GM12872 (cell line): ENCODE data around the gene SLC2A13.

Experiments
- CTCF ChIP-seq: IDR thresholded peaks from 3 replicates; pipeline ENCODE4 v1.5.1; 2011; ENCODE audit warnings: low read depth, mild to moderate bottlenecking, low read length, moderate library complexity; ENCODE audit not compliant: insufficient read depth

SLC2A13 gene

DNA sequence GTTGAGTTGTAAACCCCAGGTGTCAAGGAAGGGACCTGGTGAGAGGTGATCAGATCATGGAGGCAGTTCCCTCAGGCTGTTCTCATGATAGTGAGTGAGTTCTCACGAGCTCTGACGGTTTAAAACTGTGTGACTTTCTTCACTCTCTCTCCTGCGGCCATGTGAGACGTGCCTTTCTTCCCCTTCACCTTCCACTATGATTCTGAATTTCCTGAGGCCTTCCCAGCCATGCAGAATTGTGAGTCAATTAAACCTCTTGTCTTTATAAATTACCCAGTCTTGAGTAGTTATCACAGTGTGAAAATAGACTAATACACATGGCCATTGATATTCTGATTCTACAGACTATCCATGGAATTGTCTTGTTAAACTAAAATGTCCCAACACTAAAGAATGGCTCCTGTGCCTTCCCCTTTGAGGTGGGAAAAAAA is 85.6 kb downstream of the SLC2A13 start:
- no peak for TF ChIP-seq CTCF

DNA sequence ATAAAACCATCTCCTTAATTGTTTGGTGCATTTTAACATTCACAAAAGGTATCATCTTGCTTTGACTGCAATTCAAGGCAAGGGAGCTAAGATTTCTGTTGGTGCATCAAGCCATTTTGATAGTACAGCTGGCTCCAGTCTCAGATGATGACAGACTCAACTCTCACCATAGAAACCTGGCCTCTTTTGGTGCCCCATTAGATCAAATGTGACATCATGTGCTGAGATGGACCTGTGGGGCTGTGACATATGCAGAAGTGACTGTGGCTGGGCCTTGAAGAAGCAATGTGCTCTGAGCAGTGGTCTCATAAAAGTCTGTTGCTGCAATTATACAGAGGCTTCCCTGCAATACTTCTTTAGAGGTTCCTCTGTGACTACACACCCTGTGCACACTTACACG is 88.4 kb downstream of the SLC2A13 start:
- no peak for TF ChIP-seq CTCF

GRCh38 chr12:40016980-40017379 is 88.9 kb downstream of the SLC2A13 start:
- no peak for TF ChIP-seq CTCF

- no peak for TF ChIP-seq CTCF
Measured at GRCh38 chr12:40015881-40016280, 90.0 kb downstream of the SLC2A13 start.

- no peak for TF ChIP-seq CTCF
Measured at GRCh38 chr12:40015345-40015744, 90.5 kb downstream of the SLC2A13 start.

DNA sequence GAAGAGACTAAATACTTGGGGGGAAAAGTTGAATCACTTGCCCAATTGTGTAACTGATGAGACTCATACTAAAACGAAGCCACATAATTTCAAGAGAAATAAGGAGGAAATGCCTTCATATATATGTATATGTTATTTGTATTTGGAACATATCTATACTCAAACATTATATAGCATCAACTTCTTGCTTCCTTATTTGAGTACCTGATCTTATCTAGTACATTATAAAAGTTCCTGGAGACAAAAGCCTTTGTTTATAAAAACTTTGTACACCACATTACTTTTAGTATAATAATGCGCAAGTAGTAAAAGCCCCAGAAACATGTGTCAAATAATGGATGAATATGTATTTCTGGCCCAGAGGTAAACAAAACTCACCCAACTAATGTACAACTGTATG is 92.0 kb downstream of the SLC2A13 start:
- TF ChIP-seq CTCF, result no peak

DNA sequence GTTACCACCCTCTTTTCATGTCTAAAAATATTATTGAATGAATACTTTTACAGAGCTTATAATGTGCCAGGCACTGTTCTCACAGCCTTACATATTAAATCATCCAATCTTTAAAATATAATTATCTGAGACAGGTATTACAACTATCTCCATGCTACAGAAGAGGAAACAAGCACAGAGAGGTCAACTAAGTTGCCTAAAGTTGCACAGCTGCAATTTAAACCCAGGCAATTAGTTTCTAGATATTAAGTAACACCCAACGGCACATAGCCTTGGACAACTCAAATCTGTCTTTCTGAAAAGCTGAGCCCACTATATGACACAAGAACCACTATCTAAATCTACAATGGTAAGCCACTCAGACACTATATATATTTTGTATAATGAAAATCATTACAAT is 92.6 kb downstream of the SLC2A13 start:
- no peak for TF ChIP-seq CTCF

GRCh38 chr12:40012711-40013110 is 93.2 kb downstream of the SLC2A13 start:
- TF ChIP-seq CTCF, result no peak
